Stimulated activated effector memory CD8-positive, alpha-beta T cell treated with anti-CD3 and anti-CD28 coated beads, Interleukin-12 subunit alpha, Interleukin-12 subunit beta, amount 100 ng/mL, for 72 hours (primary cell): ENCODE data around the gene MALRD1.

Source experiments
- ATAC-seq: fragments of 150-1000 bp; cut with Tn5 transposase; 2 replicates; pipeline ENCODE4 v1.10.0; 2021
- DNase-seq, 2 donors: peaks; one replicate each; pipeline ENCODE4 v3.0.0; 2021 to 2022; ENCODE audit warnings: low spot score in 2 of 2
- H3K27ac Mint-ChIP-seq: one replicate; pipeline ENCODE4 v1.8.0; 2022; ENCODE audit warnings: mild to moderate bottlenecking, mixed read lengths
- H3K36me3 Mint-ChIP-seq: one replicate; pipeline ENCODE4 v1.8.0; 2022; ENCODE audit warnings: mild to moderate bottlenecking, mixed read lengths
- H3K4me1 Mint-ChIP-seq: one replicate; pipeline ENCODE4 v1.8.0; 2022; ENCODE audit warnings: mixed read lengths
- H3K4me3 Mint-ChIP-seq: one replicate; pipeline ENCODE4 v1.8.0; 2022; ENCODE audit warnings: mild to moderate bottlenecking, mixed read lengths
- H3K9me3 Mint-ChIP-seq: one replicate; pipeline ENCODE4 v1.8.0; 2022; ENCODE audit warnings: mixed read lengths

The MALRD1 gene

DNA sequence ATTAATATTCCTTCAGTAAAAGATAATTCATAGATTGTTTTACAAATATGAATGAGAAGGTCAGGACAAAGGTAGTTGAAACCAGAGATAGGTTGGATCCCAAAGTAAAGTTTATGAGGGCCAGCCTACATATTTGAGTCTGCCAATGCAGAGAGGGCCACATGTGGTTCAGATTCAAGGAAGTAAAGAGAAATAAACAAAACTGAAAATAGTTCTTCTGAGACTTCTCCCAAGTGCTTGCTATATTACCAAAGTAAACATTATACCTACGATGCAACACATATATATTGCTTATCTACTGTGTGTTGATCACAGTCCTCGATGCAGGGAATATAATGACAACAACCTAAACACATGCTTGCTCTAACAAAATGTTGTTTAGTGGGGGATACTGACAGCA lies 109.8 kb downstream of the MALRD1 start:
- no peaks in the 10 kb centered on the region for H3K4me1 Mint-ChIP-seq
- no peaks in the 10 kb centered on the region for H3K36me3 Mint-ChIP-seq
- H3K9me3 Mint-ChIP-seq, result peaks cover 7% of the 10 kb centered on the region
- DNase-seq, result no peak
- no peak for ATAC-seq
- H3K27ac Mint-ChIP-seq, result no peak overlapping the region
- no peak overlapping the region for H3K4me3 Mint-ChIP-seq

DNA sequence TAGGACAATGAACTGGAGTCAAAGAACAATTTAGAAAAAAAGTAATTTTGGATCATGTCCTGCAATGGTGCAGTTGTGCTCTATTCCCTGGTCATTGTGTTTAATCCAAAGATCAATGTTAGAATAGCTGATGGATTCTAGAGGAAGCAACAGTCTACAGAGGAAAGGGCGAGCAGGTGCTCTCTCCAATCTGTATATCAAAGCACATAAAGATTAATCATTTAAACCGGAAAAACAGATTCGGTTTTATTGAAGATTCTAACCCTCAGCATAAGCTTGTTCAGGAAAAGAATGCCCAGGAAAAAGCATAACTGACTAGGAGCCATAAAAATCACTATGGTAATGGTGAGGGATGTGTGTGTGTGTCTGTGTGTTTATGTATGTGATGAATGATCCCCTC lies 110.3 kb downstream of the MALRD1 start:
- Mint-ChIP-seq H3K36me3 (no peaks in the 10 kb centered on the region), H3K9me3 (peaks cover 7% of the 10 kb centered on the region), H3K4me1 (no peaks in the 10 kb centered on the region), H3K27ac (no peak overlapping the region), H3K4me3 (no peak overlapping the region)
- ATAC-seq (no peak), DNase-seq (no peak)

DNA sequence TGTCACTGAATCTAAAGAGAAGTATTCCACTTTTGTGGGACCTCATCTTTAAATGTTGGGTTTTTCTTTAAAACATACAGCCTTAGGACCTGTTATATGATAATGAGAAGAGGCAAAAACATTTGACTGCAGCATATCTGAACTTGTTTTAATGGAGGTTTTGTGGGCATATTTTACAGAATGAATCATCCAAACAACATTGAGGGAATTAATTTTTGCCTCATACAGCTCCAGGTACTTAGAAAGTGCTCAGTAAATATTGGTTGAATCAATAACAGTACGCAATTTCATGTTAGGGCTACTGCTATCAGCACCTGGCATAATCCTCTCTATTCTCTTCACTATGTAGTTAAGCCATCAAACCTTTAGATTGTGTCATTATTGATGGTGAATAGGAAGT lies 115.9 kb downstream of the MALRD1 start:
- no peaks in the 10 kb centered on the region for H3K36me3 Mint-ChIP-seq
- ATAC-seq (no peak), DNase-seq (no peak)
- H3K9me3 Mint-ChIP-seq, result peaks cover 10% of the 10 kb centered on the region
- no peak overlapping the region for H3K4me3 Mint-ChIP-seq
- no peak overlapping the region for H3K27ac Mint-ChIP-seq
- no peaks in the 10 kb centered on the region for H3K4me1 Mint-ChIP-seq

DNA sequence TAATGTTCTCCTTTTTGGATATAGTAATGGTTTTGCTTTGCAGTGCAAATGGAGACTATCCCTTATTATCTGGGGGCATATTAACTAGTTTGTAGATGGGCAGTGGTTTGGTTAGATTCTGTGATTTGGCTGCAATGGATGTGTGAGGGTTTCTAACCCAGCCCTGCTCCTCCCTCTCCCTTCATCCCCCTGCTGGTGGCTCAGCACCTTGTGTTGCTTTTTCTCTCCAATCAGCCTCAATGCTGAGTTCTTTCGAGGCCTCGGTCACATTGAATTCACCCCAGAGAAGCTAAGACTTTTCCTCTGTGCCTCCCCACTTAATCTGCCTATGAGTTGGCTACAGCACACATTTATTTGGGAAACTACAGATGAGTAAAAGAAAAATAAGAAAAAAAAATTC lies 120.0 kb downstream of the MALRD1 start:
- no peaks in the 10 kb centered on the region for H3K4me1 Mint-ChIP-seq
- H3K9me3 Mint-ChIP-seq, result peaks cover 7% of the 10 kb centered on the region
- no peak for ATAC-seq
- no peaks in the 10 kb centered on the region for H3K36me3 Mint-ChIP-seq
- H3K27ac Mint-ChIP-seq, result no peak overlapping the region
- no peak overlapping the region for H3K4me3 Mint-ChIP-seq
- no peak for DNase-seq

DNA sequence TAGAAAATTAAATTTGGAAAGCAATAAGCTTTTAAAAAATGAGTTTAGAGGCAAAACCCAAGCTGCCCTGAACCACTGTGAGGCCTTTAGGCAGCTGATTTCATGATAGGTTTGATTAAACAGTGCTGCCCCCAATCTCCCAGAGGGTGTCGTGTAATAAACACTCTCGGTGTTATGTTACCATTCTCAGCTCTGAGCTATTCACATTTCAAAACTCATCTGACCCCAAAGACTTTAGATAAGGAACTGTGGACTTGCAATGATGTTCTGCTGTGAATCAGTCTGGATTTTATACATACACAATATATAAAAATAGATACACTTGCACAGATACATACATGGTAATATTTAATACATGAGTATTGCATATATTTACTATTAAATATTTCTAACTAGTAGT lies 120.4 kb downstream of the MALRD1 start:
- H3K4me1 Mint-ChIP-seq, result no peaks in the 10 kb centered on the region
- ATAC-seq (no peak), DNase-seq (no peak)
- peaks cover 7% of the 10 kb centered on the region for H3K9me3 Mint-ChIP-seq
- H3K27ac Mint-ChIP-seq, result no peak overlapping the region
- H3K4me3 Mint-ChIP-seq, result no peak overlapping the region
- no peaks in the 10 kb centered on the region for H3K36me3 Mint-ChIP-seq

DNA sequence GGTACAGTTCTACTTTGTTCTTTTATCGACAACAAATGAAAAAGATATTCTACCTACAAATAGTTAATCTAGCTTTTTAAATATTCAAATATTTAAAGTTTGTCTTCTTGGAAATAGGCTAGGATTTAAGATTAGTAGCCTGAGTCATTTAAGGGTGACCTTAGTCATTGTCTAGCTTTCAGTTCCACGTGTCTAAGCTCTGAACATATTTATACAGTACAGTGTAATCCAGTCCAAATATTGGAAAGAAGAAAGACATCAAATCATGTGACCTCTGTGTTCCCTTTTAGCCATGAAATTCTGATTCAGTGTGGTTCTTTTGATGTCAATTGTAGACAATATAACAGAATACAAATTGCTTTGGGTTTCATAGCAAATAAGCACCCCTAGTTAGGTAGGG lies 121.1 kb downstream of the MALRD1 start:
- no peak overlapping the region for H3K4me3 Mint-ChIP-seq
- DNase-seq, result no peak
- H3K4me1 Mint-ChIP-seq, result no peaks in the 10 kb centered on the region
- ATAC-seq, result no peak
- H3K27ac Mint-ChIP-seq, result no peak overlapping the region
- no peaks in the 10 kb centered on the region for H3K36me3 Mint-ChIP-seq
- H3K9me3 Mint-ChIP-seq, result peaks cover 7% of the 10 kb centered on the region

DNA sequence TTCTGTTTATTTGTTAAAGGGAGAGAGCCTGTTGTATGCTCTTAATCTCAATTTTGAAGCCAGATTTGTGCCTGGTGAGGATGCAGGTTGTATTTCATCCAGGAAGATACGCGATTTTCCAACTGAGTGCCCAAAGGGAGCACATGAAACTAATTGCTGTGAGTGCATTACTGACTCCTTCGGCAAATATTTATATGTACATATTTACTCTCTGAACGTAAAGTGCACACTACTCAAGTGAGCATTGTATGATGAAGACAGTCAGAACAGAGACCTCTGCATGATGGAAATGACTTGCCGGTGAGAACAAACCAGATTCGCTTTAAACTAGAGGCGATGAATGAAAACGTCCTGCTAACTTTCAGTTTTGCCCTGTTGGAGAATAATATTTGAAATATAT lies 130.1 kb downstream of the MALRD1 start:
- ATAC-seq (no peak), DNase-seq (no peak)
- no peak overlapping the region for H3K27ac Mint-ChIP-seq
- no peaks in the 10 kb centered on the region for H3K36me3 Mint-ChIP-seq
- H3K4me1 Mint-ChIP-seq, result no peaks in the 10 kb centered on the region
- no peak overlapping the region for H3K4me3 Mint-ChIP-seq
- H3K9me3 Mint-ChIP-seq, result peaks cover 4% of the 10 kb centered on the region

DNA sequence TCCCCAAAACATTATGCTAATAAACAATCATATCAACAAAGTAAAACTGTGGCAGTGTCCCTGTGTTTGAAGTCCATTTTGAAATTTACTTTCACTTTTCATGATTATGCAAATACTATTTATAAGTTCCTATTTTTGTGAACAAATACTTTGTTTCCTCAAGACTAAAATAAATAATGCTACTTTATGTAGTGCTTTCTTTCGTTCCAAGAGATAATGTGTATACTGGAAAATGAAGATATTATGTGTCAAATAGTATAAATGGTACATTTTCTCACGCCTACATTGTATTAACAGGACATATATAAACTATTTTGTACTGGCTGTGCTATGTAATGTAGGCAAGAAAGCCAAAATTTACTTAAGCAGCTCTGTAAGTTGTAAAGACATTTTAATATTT lies 136.3 kb downstream of the MALRD1 start:
- DNase-seq (no peak), ATAC-seq (no peak)
- no peak overlapping the region for H3K4me3 Mint-ChIP-seq
- H3K27ac Mint-ChIP-seq, result no peak overlapping the region
- no peaks in the 10 kb centered on the region for H3K36me3 Mint-ChIP-seq
- no peaks in the 10 kb centered on the region for H3K4me1 Mint-ChIP-seq
- peaks cover 10% of the 10 kb centered on the region for H3K9me3 Mint-ChIP-seq

DNA sequence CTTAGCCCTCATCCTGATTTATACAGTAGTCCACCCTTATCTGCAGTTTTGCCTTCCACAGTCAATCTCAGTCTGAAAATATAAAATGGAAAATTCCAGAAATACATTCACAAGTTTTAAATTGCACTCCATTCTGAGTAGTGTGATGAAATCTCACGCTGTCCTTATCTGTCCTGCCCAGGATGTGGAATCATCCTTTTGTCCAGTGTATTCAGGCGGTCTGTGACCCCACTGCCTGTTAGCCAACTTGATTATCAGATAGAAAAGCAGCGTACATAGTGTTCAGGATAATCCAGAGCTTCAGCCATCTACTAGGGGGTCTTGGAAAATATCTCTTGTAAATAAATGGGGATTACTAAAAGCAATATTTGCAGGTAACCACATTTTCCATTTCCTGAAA lies 146.3 kb downstream of the MALRD1 start:
- no peak for ATAC-seq
- H3K36me3 Mint-ChIP-seq, result no peaks in the 10 kb centered on the region
- no peak overlapping the region for H3K4me3 Mint-ChIP-seq
- no peak overlapping the region for H3K27ac Mint-ChIP-seq
- no peaks in the 10 kb centered on the region for H3K4me1 Mint-ChIP-seq
- peaks cover 6% of the 10 kb centered on the region for H3K9me3 Mint-ChIP-seq
- DNase-seq, result no peak

DNA sequence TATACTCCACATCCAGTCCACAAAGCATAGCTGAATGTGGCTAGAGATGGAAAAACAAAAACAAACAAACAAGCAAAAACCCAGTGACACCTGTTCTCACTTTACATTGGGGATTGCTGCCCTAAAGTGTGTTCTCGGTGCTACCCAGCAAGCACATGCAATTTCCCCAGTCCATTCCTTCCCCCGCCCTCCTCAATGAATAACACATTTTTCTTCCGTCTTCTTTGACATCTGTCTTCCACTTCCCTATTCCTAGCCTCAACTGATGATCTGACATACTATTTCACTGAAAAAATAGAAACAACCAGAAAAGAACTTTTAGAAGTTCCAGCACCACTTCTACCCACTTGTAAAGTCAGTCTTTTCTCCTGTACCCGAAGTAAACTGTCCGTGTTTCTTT lies 147.1 kb downstream of the MALRD1 start:
- Mint-ChIP-seq H3K4me1 (no peaks in the 10 kb centered on the region), H3K9me3 (peaks cover 3% of the 10 kb centered on the region), H3K4me3 (no peak overlapping the region), H3K27ac (no peak overlapping the region), H3K36me3 (no peaks in the 10 kb centered on the region)
- DNase-seq (no peak), ATAC-seq (no peak)

DNA sequence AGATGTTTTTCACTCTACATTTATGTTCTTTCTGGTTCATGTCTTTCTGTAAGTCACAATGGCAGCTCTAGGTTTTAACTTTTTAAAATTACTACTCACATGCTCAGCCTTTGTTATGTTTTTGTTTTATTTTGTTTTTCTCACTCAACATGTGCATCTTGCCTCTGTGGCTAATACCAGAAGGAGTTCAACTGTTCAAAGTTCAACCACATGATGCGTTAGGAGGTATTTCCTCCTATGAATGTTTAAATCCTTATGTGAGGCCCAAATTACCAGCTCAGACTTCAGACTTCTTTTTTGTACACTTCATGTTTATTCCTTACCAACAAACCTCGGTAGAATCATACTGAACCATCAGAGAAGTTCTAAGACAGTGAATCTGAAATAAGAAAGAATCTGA lies 151.6 kb downstream of the MALRD1 start:
- Mint-ChIP-seq H3K36me3 (no peaks in the 10 kb centered on the region), H3K4me1 (no peaks in the 10 kb centered on the region), H3K4me3 (no peak overlapping the region), H3K27ac (no peak overlapping the region), H3K9me3 (peaks cover 13% of the 10 kb centered on the region)
- ATAC-seq, result no peak
- DNase-seq, result no peak

DNA sequence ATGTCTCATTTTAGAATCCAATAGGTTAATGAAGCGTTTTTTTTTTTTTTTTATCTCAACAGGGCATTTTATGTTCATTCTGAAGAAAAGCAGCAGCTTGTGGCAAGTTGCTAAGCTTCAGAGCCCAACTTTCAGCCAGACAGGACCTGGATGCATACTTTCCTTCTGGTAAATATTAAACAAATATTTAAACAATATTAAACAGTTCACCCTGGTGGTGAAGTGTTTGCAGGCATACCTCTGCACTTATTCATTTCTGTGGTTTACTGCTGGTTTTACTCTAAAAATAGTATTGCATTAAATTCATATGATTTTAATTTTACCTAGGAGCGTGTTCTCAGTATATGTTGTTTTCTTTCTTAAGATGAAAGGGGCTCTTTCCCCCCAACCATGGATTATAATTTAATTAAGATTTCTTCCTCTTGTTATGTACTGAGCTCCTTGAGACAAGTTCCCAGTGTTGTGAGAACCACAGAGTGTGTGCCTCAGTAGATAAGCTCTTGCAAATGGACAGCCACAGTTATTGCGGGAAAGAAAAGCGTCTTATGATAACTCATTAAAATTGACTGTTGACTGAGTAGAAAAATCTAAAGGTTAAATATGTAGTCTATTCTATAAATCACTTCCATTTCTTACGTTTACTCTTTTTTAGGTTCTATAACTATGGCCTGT lies 155.8 kb downstream of the MALRD1 start:
- no peak overlapping the region for H3K4me3 Mint-ChIP-seq
- DNase-seq (no peak), ATAC-seq (no peak)
- H3K36me3 Mint-ChIP-seq, result no peaks in the 10 kb centered on the region
- no peak overlapping the region for H3K27ac Mint-ChIP-seq
- no peaks in the 10 kb centered on the region for H3K4me1 Mint-ChIP-seq
- H3K9me3 Mint-ChIP-seq, result peaks cover 20% of the 10 kb centered on the region

DNA sequence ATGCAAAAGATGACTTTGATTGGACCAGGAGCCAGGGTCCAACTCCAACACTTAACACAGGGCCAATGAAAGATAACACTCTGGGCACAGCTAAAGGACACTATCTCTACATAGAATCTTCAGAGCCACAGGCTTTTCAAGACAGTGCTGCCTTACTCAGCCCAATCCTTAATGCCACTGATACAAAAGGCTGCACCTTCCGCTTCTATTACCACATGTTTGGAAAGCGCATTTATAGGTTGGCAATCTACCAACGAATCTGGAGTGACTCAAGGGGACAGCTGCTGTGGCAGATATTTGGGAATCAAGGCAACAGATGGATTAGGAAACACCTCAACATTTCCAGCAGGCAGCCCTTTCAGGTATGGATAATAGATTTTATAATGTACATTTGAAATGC lies 160.7 kb downstream of the MALRD1 start:
- no peak for ATAC-seq
- Mint-ChIP-seq H3K4me1 (no peaks in the 10 kb centered on the region), H3K9me3 (peaks cover 13% of the 10 kb centered on the region), H3K27ac (no peak overlapping the region), H3K36me3 (no peaks in the 10 kb centered on the region), H3K4me3 (no peak overlapping the region)
- DNase-seq, result no peak

DNA sequence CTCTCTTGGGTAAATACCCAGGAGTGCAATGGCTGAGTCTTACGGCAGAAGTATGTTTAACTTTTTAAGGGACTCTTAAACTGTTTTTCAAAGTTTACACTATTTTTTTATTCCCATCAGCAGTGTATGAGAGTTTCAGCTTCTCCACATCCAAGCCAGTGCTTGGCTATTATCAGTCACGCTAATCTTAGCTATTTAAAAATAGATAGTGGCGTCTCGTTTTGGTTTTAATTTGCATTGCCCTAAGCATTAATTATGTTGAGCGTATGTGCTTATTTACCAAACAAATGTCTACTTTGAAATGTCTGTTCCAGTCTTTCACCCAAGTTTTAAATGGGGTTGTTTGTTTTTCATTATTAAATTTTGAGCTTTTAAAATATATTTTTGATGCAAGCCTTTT lies 164.0 kb downstream of the MALRD1 start:
- Mint-ChIP-seq H3K36me3 (no peaks in the 10 kb centered on the region), H3K9me3 (peaks cover 22% of the 10 kb centered on the region), H3K4me1 (no peaks in the 10 kb centered on the region), H3K27ac (no peak overlapping the region), H3K4me3 (no peak overlapping the region)
- ATAC-seq, result no peak
- no peak for DNase-seq

DNA sequence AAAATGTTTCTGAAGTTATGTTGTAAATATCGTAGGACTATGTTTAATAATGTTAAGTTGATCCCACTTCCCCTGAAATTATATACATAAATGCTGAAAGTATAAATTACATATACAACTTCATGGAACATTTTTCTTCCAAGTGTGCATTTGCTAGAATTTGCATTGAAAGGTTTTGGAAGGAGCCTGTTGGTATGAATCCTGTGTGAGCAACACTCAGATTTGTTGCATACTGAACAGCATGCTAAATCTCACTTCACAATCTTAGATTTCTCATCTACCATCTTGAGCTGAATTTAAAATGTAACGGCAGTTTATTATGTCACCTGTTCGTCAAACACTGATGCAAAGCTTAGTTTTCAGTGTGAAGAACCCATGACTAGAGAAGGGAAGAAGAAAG lies 172.6 kb downstream of the MALRD1 start:
- no peaks in the 10 kb centered on the region for H3K36me3 Mint-ChIP-seq

DNA sequence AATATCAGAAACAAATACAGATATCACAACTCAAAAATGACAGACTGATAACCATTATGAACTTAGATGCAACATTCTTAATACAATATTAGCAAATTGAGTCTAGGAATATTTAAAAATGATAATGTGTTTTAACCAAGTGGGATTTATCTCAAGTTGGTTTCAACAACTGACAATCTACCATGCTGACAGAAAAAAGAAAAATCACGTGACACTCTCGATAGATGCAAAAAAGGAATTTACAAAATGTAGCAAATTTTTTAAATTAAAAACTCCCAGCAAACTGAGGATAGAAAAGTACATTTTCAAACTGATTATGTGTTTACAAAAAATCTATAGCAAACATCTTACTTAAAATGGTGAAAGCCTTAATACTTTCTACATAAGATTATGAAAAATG lies 177.4 kb downstream of the MALRD1 start:
- H3K36me3 Mint-ChIP-seq, result no peaks in the 10 kb centered on the region
- H3K9me3 Mint-ChIP-seq, result peaks cover 8% of the 10 kb centered on the region
- no peak overlapping the region for H3K27ac Mint-ChIP-seq
- no peak for DNase-seq
- H3K4me1 Mint-ChIP-seq, result no peaks in the 10 kb centered on the region
- no peak for ATAC-seq
- no peak overlapping the region for H3K4me3 Mint-ChIP-seq

More for the DNA sequence above, 172.6 kb downstream of the MALRD1 start:
- DNase-seq (no peak), ATAC-seq (no peak)
- Mint-ChIP-seq H3K9me3 (peaks cover 12% of the 10 kb centered on the region), H3K27ac (no peak overlapping the region), H3K4me1 (no peaks in the 10 kb centered on the region), H3K4me3 (no peak overlapping the region)

DNA sequence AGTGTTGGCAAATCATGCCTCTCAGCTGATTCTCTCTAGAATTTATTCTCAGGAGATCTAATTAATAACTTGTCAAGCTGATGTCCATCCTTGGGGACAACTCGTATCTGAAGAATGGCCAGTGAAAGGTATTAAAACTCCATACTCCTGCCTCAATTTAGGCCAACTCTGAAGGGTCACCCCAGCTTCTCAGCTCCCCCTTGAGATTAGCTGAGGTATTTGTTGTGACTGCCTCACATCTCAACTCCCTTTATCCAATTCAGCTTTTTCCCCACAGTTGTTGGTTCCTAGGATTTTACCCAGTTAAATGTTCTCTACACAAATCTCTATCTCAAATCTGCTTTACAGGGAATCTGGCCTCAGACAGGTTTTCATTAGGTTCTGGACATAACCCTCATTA lies 182.4 kb downstream of the MALRD1 start:
- Mint-ChIP-seq H3K9me3 (peaks cover 15% of the 10 kb centered on the region), H3K4me3 (no peak overlapping the region), H3K4me1 (no peaks in the 10 kb centered on the region), H3K36me3 (no peaks in the 10 kb centered on the region), H3K27ac (no peak overlapping the region)
- DNase-seq (no peak), ATAC-seq (no peak)
